ENCODE measurements around the gene GSDME. TPM values are rescaled to one million over a fixed set of nuclear protein-coding genes. Genes with fewer than 3 reads are reported as not detected.
"Not testable (repeated sequence)": the region's sequence is repeated elsewhere in the genome, so short reads cannot be mapped to it uniquely, and the experiment has no call there.

GSDME gene
- total and polyA plus RNA-seq, 10 of the 15 experiments (the other 5 are each of a cell fraction or from before 2014, with no cell fraction given): 23.7 to 245 (median 128) TPM

GRCh38 chr7:24795407-24795767 is 38.1 kb upstream of the GSDME start (continued):
- TF ChIP-seq PRDM15 (CRISPR knock-in tag; IDR thresholded peaks at IDR 0.05) (no peak), RCOR1 (conservative IDR thresholded peaks at IDR 0.05; ENCODE audit: low read depth, low read length) (no peak), CREM (IDR thresholded peaks at IDR 0.05; ENCODE audit: low read depth) (no peak), EP300 (IDR thresholded peaks at IDR 0.05; ENCODE audit: borderline replicate concordance in 1 of 2, control insufficient read depth in 1 of 2, low read depth in 2 of 2, low read length in 2 of 2) (no peak), LARP7 (IDR thresholded peaks at IDR 0.05) (no peak)
- TF ChIP-seq, protein P1, sequence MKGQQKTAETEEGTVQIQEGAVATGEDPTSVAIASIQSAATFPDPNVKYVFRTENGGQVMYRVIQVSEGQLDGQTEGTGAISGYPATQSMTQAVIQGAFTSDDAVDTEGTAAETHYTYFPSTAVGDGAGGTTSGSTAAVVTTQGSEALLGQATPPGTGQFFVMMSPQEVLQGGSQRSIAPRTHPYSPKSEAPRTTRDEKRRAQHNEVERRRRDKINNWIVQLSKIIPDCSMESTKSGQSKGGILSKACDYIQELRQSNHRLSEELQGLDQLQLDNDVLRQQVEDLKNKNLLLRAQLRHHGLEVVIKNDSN (IDR thresholded peaks at IDR 0.05; ENCODE audit: borderline replicate concordance, extremely low read length, insufficient read depth, low read depth, low read length): no peak

DNA sequence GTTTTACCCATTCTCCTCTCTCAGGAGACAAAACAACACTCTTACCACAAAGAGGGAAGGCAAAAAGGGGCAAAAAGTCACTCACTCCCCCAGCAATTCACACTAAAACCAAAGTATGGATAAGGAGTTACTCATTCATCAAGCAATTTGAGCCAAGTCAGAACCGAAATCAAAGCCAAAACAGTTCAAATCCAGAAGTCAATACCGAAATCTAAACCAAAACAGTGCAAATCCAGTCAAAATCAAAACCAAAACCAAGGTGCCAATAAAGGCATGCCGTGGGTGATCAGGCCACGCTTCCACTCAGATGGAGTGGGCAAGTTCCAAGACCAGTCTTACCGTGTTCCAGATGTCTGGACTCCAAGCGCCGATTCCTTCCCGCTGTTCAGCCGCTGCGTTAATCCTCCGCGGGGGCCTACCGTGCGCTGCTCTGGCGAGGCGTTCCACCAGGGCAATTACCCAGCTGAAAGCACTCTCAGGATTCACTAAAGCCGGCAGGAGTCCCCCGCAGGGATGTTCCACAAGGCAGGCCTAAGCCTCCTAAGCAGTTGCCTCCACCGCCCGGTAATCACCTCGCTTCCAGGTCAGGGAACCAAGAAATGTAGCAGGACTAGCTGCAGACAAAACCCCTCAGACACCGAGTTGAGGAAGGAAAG is 37.6 kb upstream of the GSDME start:
- H3K27me3 ChIP-seq (replicated peaks in 1 of 2; ENCODE audit: control insufficient read depth in 2 of 2, insufficient read depth in 2 of 2, low read length in 1 of 2); POLR2A ChIA-PET; H3K27ac ChIP-seq (ENCODE audit: control insufficient read depth, insufficient read depth); H3K9ac ChIP-seq (ENCODE audit: control insufficient read depth, insufficient read depth, low read length); H3K4me2 ChIP-seq (ENCODE audit: control insufficient read depth, insufficient read depth); H3K79me2 ChIP-seq (ENCODE audit: control insufficient read depth, insufficient read depth, low read length); BruUV-seq (replicated peaks); intact Hi-C loops (cut with micrococcal nuclease; ENCODE audit: unreplicated experiment); H3K4me3 ChIP-seq; FAIRE-seq; H4K20me1 ChIP-seq (ENCODE audit: control insufficient read depth, insufficient read depth); H3K4me1 ChIP-seq (ENCODE audit: control insufficient read depth, insufficient read depth, low read length); H3K9me3 ChIP-seq (replicated peaks; ENCODE audit: control insufficient read depth, insufficient read depth, low read length); ATAC-seq; in situ Hi-C loops (cut with MboI); H3K36me3 ChIP-seq (ENCODE audit: control insufficient read depth in 2 of 2, insufficient read depth in 2 of 2, low read length in 1 of 2); CTCF ChIA-PET; SMC1A ChIA-PET (ENCODE audit: uncharacterized antibody, unreplicated experiment); H2AFZ ChIP-seq (ENCODE audit: control insufficient read depth, low read depth, low read length); DNase-seq (ENCODE audit: low read depth, low spot score): not testable (repeated sequence)
- 90% methylated on average over 21 of the region's 22 CpGs for WGBS (ENCODE audit: insufficient coverage, insufficient replicate concordance, low lambda C conversion rate, missing lambda C conversion rate)
- RAD21 ChIA-PET (ENCODE audit: unreplicated experiment): interaction anchor here (0.6 kb wide), 1 partner anchor 276 kb away, joined by 3 read pairs; no protein-coding TSS in a partner anchor
